Brain pericyte (primary cell): Measurements from ENCODE around the gene SEL1L3.
"Not testable (repeated sequence)": the region's sequence is repeated elsewhere in the genome, so short reads cannot be mapped to it uniquely, and the experiment has no call there.

Source experiments
- DNase-seq: peaks from one replicate; pipeline ENCODE4 v3.0.0-alpha.2; 2012; ENCODE audit warnings: low read depth, low spot score

The SEL1L3 gene

DNA sequence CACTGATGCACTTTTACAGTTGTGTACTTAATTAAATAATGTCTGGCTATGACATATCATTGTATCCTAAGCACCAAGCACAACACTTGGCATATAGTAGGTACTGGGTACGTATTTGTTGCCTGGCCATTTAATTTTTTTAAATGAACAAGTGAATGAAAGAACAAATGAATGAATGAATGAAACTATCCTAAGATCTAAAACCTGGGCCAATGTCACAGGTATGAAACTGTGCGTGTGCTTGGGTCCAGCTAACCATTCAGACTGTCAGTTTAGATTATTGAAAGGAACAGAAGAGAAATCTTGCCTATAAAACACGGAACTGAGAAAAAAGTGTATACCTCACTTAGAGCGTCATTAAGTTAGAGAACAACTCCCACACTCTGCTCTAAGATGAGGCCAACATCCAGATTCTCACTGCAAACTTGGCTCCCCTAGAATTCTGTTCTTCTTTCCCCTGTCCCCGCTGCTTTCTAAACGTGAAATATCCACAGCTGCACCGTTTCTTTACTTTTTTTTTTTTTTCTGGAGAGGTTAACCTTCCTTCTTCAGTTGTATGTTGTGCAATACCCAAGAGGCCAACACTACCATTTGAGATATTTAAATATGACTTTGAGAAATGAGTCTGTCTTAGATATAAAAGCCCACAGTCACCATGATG lies 17.3 kb upstream of the SEL1L3 start:
- DNase-seq = no peak

DNA sequence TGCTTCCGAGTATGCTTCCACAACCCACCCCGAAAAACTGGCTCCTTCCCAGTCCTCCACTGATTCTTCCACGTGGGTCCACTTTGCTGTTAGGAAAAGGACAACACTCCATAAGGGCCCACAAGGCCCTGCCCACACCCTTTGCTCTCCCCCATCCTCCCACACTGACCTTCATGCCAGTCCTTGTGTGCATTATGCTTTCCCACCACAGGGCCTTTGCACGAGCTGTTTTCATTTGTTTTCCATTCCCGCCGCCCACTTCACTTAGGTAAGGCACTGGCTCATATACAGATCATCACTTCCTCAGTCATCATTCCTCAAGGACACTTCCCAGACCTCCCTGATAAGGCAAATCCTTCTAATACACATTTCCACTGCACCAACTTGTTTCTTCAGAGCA lies 16.8 kb upstream of the SEL1L3 start:
- no peak for DNase-seq

DNA sequence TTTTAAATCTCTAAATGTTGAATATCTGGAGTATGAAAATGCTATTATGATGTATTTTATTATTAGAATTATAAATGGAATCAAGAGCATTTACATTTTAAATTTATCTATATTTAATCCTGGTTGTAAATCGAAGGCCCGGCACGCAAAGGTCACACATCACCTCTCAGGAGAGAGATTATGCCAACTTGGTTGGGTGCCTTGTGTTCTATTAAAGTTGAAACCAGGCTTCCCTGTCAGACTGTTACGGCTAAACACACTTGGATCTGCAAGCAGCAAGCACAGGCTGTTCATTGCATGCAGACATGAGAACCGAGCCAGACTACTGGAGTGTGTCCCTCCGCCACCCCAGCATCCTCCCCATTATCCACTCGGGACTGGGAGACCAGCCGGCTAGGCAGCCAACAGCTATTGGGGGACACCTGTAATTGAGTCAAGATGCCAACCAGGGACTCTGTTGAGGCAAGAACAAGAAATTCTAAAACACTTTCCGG lies 16.4 kb upstream of the SEL1L3 start:
- DNase-seq = no peak

DNA sequence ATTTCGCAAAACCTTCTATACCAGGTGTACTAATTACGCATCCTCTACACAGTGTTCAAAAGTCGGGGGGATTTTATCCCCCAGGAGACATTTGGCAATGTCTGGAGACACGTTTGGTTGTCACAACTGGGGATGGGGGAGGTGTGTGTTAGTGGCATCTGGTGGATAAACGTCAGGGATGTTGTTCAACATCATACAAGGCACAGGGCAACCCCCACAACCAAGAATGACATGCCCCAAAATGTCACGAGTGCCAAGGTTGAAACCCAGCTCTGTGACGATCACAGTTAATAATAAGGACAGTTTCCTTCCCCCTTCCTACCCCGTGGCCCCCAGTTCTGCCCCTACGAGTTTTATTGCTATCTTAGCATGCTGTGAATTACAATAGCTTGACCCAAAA lies 15.9 kb upstream of the SEL1L3 start:
- no peak for DNase-seq

DNA sequence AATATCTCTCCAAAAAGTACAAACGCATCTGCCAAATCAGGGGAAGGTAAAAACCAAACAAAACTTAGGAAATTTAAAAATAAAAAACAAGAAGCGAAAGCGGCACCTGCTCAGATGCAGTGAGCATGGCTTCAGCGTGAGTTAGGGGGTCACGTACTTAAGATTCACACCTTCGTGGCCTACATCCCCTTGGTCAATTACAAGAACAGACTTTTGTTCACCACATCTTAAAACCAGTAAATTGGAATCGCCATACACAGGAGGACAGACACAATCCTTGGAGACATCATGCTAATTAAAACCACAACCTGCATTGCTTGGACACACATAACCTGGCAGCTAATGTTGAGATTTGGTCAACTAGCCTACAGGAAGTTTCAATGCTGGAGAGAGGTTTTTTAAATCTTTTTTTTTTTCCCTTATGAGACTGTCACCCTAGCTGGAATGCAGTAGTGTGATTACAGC lies 12.5 kb upstream of the SEL1L3 start:
- no peak for DNase-seq

DNA sequence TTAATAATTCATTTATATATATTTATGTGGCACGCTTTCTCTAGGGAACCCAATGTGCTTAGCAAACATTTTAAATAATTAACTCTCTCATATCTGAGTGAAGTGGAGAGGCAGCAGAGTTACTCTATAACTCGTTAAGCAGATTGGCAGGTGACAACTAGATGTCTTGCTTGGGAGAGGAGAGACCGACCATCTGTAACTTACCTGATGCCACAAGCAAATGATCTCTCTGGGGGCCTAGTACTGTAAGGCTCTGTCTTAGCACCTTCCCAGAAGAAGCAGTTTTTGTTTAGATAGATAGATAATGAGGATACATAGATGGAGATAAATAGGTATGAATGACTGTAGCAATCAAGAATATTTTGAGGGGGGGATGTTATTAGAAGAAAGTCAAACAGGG lies 11.9 kb upstream of the SEL1L3 start:
- DNase-seq = no peak

DNA sequence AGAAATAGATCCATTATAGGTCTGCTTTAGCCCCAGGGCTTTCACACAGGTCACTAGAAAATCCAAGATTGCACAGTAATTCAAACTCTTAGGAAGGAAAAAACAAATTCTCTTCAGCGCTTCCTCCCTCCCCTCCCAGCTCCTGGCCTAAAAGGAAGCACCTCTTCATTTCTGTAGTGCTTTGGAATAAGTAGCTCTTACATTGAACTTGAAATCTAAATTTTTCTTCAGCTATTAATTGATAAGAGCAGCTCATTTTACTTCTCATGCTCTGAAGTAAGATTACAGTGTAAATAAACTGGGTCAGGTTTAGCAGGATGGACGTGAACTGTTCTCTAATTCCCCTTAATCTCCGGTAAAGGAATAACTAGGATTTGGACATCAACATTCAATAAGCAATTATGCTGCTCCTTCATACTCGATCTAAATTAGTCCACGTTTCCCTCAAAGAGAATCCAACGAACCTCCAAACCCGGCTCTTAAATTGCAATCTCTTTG lies 10.9 kb upstream of the SEL1L3 start:
- DNase-seq = no peak

DNA sequence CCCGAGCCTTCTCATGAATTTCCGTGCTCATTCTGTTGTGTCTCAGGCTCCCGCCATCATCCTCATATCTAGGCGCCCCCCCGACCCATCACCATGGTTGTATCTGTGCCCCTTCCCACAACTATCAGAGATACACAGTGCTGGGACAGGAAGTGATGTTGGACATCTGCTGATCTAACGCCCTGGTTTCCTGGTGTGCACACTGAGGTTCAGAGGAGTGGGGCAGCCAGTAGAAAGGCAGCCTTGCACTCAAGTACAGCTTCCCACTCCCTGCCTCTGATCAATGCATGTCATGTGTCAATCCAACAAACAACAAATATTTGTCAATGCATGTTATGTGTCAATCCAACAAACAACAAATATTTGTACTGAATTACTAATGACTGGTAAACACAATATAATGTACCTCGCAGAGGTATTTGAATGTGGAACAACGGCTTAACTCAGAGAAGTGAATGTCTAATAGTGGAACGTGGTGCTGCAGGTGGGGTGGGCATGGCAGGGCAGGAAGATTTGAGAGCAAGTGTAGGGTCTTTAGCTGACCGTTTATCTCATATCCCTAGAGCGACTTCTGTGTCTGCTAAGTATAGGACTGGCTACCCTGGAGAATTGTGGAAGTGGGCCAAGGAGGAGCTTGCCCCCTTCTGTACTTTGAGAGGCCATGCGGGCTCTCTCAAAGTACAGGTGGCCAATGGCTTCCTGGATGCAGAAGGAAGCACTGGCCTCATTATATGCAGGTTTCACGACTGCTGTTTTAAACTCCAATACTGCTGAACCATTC lies 10.3 kb upstream of the SEL1L3 start:
- DNase-seq = no peak

DNA sequence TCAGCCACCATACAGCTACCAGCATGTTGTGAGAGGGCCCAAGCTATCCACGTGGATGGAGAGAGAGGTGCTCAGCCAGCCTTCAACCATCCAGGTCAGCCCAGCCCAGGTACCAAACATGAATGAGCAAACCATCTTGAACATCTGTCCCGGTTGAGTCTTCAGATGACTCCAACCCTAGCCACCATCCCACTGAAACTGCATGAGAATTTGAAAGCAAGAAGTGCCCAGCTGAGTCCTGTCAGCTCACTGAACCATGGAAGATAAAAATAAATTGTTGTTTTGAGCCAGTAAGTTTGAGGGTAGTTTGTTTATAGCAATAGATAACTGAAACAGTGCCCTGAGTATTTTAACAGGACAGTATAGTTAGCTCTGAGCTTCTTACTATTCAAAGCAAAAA lies 7.3 kb upstream of the SEL1L3 start:
- DNase-seq = no peak

DNA sequence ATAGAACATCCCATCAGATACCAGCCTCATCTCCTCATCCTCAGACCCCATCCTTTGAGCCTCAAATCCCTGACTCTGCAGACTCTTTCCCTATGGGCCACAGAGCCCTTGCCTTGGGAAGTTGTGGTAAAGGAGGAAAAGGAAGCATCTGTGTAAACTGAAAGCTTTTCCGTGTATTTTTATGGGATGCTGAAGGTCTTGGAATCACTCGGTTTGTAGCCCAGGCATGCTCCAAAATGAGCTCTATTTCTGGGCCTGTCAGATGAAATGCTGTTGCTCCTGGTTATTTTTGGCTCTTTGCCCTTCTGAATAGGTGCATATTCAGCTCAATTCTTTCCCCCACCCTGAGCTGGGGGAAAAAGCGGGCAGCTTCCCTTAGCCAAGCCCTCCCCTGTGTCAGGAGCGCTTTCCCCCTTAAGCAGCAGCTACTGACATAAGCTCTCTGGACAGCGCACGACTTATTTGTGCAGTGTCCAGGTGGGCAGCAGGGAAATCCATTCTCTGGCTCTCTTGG lies 5.0 kb upstream of the SEL1L3 start:
- no peak for DNase-seq

DNA sequence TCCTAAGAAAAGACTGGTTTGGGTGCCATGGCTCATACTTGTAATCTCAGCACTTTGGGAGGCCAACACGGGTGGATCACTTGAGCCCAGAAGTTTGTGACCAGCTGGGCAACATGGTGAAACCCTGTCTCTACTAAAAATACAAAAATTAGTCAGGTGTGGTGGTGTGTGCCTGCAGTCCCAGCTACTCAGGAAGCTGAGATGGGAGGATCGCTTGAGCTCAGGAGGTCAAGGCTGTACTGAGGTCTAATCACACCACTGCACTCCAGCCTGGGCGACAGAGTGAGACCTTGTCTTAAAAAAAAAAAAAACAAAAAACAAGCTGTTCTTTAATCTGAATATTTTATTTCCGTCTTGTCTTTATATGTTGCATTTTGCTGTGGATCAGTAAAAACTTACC lies 3.6 kb upstream of the SEL1L3 start:
- not testable (repeated sequence) for DNase-seq

DNA sequence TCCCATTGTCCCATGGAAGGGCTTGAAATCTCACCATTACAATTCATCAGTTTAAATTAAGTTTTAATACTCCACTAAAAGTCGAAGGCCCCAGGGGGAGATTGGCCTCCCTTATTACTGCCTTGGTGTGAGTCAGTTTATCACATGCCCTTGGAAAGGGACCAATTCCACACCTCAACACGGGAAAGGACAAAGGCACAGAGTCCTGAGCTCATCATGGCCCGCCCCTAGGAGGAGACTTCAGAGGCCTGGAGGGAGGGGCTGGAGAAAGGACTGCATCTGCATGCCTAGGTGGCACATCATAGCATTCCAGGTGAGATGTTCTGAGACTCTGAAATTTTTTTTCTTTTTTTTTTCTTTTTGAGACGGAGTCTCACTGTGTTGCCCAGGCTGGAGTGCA lies 2.8 kb upstream of the SEL1L3 start:
- DNase-seq = no peak

DNA sequence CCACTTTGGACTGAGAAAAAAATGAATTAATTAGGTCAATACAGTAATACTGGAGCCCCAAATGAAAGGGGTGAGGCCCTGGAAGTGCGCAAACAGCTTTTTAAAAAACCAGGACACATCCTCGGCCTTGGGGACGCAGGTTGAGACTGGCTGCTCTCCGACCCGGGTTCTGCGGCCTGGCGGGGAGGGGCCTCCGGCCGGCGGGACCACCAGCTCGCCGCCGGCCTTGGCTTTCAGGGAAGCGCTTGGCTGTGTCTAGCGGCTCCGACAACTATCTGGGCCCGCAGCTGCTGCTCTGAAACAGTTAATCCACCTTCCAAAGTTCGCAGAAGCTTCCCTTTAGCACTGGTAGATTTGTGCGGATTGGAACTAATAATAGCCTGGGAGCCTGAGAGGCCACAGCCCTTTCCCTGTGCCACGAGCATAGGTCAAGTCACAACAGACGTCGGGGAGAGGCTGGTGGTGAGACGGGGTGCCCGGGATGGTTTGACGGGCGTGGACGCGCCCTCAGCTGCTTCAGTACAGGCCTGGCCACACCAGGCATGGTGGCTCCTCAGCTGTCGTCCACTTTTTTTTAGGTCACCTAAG lies 1.1 kb upstream of the SEL1L3 start:
- no peak for DNase-seq

DNA sequence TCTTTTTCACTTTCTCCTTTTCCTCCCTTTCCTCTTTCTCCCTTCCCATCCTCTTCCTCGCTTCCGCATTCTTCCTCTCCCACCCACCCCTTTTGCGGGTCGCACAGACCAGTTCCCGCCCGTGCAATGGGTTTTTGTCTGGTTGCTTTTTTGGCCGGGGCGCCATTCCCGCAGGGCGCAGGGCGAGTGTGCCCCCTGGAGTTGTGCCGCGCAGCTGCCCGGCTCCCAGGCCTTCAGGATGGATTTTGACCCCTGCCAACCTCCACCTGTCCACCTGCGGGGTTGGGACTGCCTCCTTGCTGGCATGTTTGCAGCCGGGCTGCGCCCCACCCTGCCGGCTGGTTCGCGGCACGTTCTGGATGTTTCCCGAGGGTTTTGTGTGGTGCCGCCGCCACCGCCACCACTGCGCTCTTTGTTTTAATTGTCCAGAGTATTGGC lies 578 bp upstream of the SEL1L3 start:
- no peak for DNase-seq

DNA sequence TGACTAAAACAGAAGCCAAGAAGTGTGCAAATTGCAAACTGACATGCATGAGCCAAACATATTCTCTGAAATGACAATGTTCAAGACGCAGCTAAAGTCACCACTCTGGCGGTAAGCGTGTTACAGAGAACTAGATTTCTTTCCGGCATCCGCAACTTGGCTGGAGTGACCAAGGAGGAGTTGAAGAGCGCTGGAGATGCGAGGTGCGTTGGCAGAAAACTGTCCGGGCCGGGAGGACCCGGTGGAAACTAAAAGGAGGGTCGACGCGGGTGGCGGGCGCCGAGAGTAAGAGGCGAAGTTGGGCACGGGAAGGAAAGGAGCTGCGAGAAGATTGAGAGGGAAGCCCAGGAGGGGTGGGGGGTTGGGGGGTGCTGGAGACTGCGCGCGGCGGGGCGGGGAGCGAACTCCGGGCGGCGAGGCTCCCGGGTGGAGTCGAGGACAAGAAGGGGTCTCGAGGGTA lies 807 bp downstream of the SEL1L3 start:
- DNase-seq = no peak

DNA sequence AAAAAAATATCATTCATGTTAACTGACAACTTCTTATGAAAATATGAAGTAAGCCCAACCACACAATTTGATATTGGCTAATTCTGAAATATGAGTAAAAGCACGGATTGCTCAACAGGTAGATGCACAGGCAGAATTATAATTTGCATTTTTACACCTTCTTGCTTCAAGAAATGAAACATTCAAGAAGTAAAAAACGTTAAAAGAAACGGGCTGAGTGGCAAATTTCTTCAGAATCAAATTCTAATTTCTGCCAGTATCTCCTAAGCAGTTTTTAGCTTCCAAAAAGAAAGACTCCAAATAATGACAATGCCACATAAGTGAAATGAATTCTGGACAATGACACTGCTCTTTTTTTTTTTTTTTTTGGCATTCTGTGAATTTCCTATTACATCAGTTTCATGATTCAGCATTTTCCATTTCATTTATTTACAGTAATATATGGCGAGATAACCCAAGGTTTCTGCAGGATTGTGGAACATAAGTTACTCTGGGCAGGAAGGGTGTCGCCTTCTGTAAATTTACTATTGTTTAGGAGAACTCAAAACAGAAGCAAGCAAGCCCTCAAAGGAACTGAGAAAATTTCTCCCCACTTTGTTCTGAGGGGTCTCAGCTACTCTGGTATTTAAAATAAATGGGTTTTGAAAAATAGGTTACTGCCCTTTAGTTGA lies 1.4 kb downstream of the SEL1L3 start:
- DNase-seq = no peak

DNA sequence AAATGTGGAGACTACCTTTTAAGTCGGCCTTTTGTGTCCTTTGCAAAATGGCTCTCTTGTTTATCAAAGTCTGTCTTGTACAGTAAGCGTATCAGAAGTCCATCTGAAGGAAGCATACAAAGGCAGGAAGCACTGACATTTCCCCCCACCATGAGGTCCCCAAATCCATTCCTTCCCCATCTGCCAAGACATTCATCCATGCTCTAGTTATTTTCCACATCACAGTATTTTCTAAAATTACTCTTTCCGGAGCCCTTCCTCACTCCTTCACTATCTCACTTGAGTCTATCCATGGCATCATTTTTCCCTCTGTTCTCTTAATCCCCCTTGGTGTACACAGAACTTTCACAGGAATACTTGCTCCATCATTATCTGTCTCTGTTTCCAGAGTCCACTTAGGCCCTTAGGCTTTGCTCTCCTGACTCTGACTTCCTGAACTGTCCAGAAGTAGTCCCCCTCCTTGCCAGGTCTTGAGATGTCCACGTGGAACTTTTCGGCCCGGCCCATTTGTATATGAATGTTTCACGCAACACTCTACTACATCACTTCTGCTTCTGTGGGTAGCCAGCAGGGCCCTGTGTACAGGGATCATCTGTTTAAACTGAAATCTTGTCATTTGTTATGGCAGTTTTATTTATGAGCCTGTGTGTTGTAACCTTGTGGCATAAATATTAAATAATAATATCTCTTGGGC lies 2.1 kb downstream of the SEL1L3 start:
- DNase-seq = no peak

DNA sequence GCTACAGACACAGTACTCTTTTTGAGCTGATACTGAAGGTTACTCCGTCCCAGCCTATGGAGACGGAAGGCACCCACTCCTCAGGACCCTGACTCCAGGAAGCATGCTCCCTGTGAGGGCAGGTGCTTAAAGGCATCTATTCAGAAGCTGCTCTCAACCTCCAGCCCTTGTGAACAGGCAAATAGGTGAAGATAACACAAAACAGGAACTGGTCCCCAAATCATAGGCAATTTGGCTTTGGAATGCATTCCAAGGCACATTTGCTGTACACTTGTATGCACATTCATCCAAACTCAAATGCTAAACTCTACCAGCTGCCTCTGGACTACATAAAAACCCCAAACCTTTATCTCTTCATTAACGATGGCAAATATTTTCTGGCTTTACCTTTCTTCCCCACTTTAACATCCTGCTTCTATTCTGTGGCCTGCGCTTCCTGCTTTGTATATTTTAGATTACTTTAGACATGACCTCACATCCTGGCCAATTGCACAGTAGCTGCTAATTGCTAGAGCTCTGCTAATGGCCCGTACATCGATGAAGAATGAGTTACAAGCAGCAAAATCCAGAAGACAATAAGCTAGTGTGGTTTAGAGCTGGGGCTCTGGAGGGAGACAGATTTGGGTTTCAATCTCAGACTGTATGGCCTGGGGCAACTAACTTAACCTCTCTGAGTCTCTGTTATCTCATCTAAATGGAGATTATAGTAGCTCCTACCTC lies 3.2 kb downstream of the SEL1L3 start:
- no peak for DNase-seq

DNA sequence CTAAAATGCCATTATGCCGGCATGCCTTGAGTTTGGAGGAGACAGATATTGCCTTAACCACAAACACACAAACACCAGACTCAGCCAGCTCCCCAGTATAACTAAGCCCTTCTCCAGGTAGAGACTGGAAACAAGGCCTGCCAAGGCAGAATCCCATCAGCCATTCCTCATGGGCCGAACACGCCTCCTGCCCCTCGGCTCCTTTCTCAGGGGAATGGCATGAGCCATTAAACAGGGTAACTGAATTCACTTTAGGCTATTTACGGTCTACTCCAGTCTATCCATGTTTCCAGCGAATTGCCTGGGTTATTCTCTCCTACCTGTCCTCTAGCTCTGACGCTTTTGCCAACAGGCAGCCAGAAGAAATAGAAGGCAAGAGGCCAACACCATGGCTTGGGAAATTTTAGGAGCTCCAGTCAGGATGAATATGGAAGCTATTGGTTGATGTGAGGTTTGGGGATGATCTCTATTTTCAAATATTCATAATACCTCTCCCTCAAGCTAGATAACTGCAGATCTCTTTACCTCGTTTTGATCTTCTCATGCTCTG lies 4.9 kb downstream of the SEL1L3 start:
- no peak for DNase-seq

DNA sequence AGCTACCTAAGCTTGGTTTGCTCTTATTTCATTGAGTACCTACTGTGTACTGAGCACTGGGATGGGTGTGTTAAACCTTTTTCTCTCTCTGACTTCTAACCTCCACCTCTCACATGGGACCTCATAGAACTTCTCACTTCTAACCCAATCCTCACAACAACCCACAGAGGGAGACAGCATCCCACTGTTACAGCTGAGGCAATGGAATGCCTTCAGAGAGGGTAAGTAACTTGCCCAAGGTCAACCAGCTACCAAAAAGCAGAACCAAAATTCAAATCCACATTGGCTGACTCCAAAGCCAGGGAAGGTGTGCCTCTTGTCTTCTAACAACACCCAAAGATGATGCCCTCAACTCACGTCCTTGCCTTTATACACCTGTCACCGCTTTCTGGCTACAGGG lies 5.4 kb downstream of the SEL1L3 start:
- DNase-seq = no peak
